Hindlimb muscle (tissue), 1 donor: Measurements from ENCODE around the gene TRAF4. TPM values are rescaled to one million over a fixed set of nuclear protein-coding genes. Genes with fewer than 3 reads are reported as not detected.
"Not testable (repeated sequence)": the region's sequence is repeated elsewhere in the genome, so short reads cannot be mapped to it uniquely, and the experiment has no call there.

Source experiments
- DNase-seq: peaks from one replicate; pipeline ENCODE4 v3.0.0-alpha.2; 2013
- polyA plus RNA-seq: library from polyadenylated mRNA; unstranded; fragments of 120-200 nt; gene quantifications from one replicate; pipeline ENCODE4 v1.2.1, GENCODE V29; 2013; ENCODE audit not compliant: insufficient read length

Gene TRAF4
- polyA plus RNA-seq, 1 donor: 75.4 TPM

GRCh38 chr17:28792877-28793661 is 49.3 kb downstream of the TRAF4 start:
- DNase-seq: no peak

GRCh38 chr17:28794846-28795441 is 51.1 kb downstream of the TRAF4 start:
- not testable (repeated sequence) for DNase-seq

GRCh38 chr17:28796062-28796461 is 52.3 kb downstream of the TRAF4 start:
- DNase-seq: no peak

Other genes starting within 250 kb of the TRAF4 start
- 0.12 TPM for gene FOXN1, start 237.7 kb upstream of the TRAF4 start, polyA plus RNA-seq
- gene UNC119, start 191.4 kb upstream of the TRAF4 start, polyA plus RNA-seq: 15.5 TPM
- 51.9 TPM for gene PIGS, start 172.5 kb upstream of the TRAF4 start, polyA plus RNA-seq
- gene ALDOC, start 167.1 kb upstream of the TRAF4 start, polyA plus RNA-seq: 1.8 TPM
- gene SPAG5, start 145.0 kb upstream of the TRAF4 start, polyA plus RNA-seq: 21.7 TPM
- gene RSKR, start 129.8 kb upstream of the TRAF4 start, polyA plus RNA-seq: 17.2 TPM
- gene BLTP2, start 98.9 kb upstream of the TRAF4 start, polyA plus RNA-seq: 53.0 TPM
- gene SDF2, start 82.1 kb upstream of the TRAF4 start, polyA plus RNA-seq: 39.5 TPM
- 48.0 TPM for gene SUPT6H, start 81.8 kb upstream of the TRAF4 start, polyA plus RNA-seq
- gene PROCA1, start 32.1 kb upstream of the TRAF4 start, polyA plus RNA-seq: 3.5 TPM
- gene RAB34, start 26.1 kb upstream of the TRAF4 start, polyA plus RNA-seq: 58.6 TPM
- gene RPL23A, start 24.0 kb upstream of the TRAF4 start, polyA plus RNA-seq: 1,269 TPM
- 4.0 TPM for gene TLCD1, start 17.8 kb upstream of the TRAF4 start, polyA plus RNA-seq
- 3.7 TPM for gene NEK8, start 15.2 kb upstream of the TRAF4 start, polyA plus RNA-seq
- gene FAM222B, start 98.8 kb downstream of the TRAF4 start, polyA plus RNA-seq: 15.4 TPM
- 44.0 TPM for gene ERAL1, start 111.0 kb downstream of the TRAF4 start, polyA plus RNA-seq
- 77.5 TPM for gene FLOT2, start 153.7 kb downstream of the TRAF4 start, polyA plus RNA-seq
- 3.9 TPM for gene DHRS13, start 159.1 kb downstream of the TRAF4 start, polyA plus RNA-seq
- 33.5 TPM for gene PHF12, start 207.5 kb downstream of the TRAF4 start, polyA plus RNA-seq